Spleen (tissue), 11 donors: ENCODE measurements around the gene SYNE2. TPM values are rescaled to one million over a fixed set of nuclear protein-coding genes. Genes with fewer than 3 reads are reported as not detected.

Experiments
- DNase-seq: peaks from one replicate; pipeline ENCODE4 v3.0.0-alpha.2; 2020
- H3K27ac ChIP-seq, 8 donors: fragments of 200-600 bp; sonication (generic) in 7 of 8; 1 replicate in 4 of 8; 2 replicates in 4 of 8; pipeline versions ENCODE4 v1.5.0 to v1.8.0; 2016 to 2021; ENCODE audit warnings: inconsistent platforms in 4 of 8, mild to moderate bottlenecking in 4 of 8, moderate library complexity in 1 of 8
- H3K27me3 ChIP-seq, 7 donors: fragments of 200-600 bp; sonication (generic) in 6 of 7; replicated peaks in 1 of 7; 1 replicate in 4 of 7; 2 replicates in 3 of 7; pipeline versions ENCODE4 v1.5.0 to v1.8.0; 2016 to 2021; ENCODE audit warnings: inconsistent platforms in 3 of 7, mild to moderate bottlenecking in 1 of 7
- H3K36me3 ChIP-seq, 6 donors: fragments of 200-600 bp; sonication (generic) in 5 of 6; 1 replicate in 4 of 6; 2 replicates in 2 of 6; pipeline versions ENCODE4 v1.5.0 to v1.8.0; 2016 to 2021; ENCODE audit warnings: inconsistent platforms in 2 of 6
- H3K4me1 ChIP-seq, 6 donors: fragments of 200-600 bp; sonication (generic) in 5 of 6; 1 replicate in 3 of 6; 2 replicates in 3 of 6; pipeline versions ENCODE4 v1.5.0 to v1.8.0; 2016 to 2021; ENCODE audit warnings: inconsistent platforms in 3 of 6
- H3K4me3 ChIP-seq, 8 donors: fragments of 200-600 bp; sonication (generic) in 7 of 8; 1 replicate in 4 of 8; 2 replicates in 4 of 8; pipeline versions ENCODE4 v1.5.0 to v1.8.0; 2016 to 2021; ENCODE audit warnings: inconsistent platforms in 4 of 8, mild to moderate bottlenecking in 4 of 8, moderate library complexity in 2 of 8
- H3K9me3 ChIP-seq, 8 donors: fragments of 200-600 bp; sonication (generic) in 7 of 8; 1 replicate in 4 of 8; 2 replicates in 4 of 8; pipeline versions ENCODE4 v1.5.0 to v1.8.0; 2016 to 2021; ENCODE audit warnings: inconsistent platforms in 4 of 8
- CTCF ChIP-seq, 11 experiments: fragments of 200-600 bp in 7 of 11; fragments of 450-650 bp in 4 of 11; sonication (generic) in 4 of 11; IDR thresholded peaks in 8 of 11; conservative IDR thresholded peaks in 3 of 11; 1 replicate in 7 of 11; 2 replicates in 4 of 11; pipeline versions ENCODE4 v1.4.0 to v1.8.0; 2016 to 2021; ENCODE audit warnings: antibody characterized with exemption in 11 of 11, inconsistent platforms in 4 of 11, mild to moderate bottlenecking in 1 of 11
- POLR2A ChIP-seq, 3 donors: fragments of 450-650 bp; IDR thresholded peaks; one replicate each; pipeline ENCODE4 v1.5.1; 2017; ENCODE audit warnings: antibody characterized with exemption in 3 of 3, mild to moderate bottlenecking in 1 of 3
- POLR2AphosphoS5 ChIP-seq, 3 donors: sonication (generic); formaldehyde crosslinking; IDR thresholded peaks; one replicate each; pipeline ENCODE4 v1.5.1; 2017; ENCODE audit warnings: antibody characterized with exemption in 3 of 3
- WGBS, 5 donors: extraction: QIAGEN DNeasy Blood & Tissue Kit in 3 of 5; methylation state at CpG; one replicate each; pipeline versions ENCODE4 v1.1.5 to v1.1.7; 2013 to 2018; 5-methylcytosine and 5-hydroxymethylcytosine counted together
- intact Hi-C: fragments of 100-400 bp; cut with DNase I; formaldehyde crosslinking; loops from one replicate; pipeline ENCODE4 v1.15.0; 2023; ENCODE audit warnings: low total_unique reads
- polyA plus RNA-seq, 3 donors: library from polyadenylated mRNA; stranded (reverse); fragments of 200-250 nt; gene quantifications; one replicate each; pipeline ENCODE4 v1.2.1, GENCODE V29; 2013
- total RNA-seq, 7 donors: library from RNA; depleted of rRNA in 3 of 7; stranded (reverse); fragments of >200 nt in 3 of 7; fragmentation: NEBNext Ultra II Directional in 4 of 7; extraction: Animal tissue kit (Norgen Biotek cat#: 25700) in 4 of 7; gene quantifications; one replicate each; pipeline versions ENCODE4 v1.1.0 to v1.2.1, GENCODE V29; 2016 to 2021
- donor health status: healthy with polysubstance abuse.
- donor health status: DM: no; HTN: no; CAD: no; lungs with moderate emphysema.
- donor health status: DM: no; HTN: no; CAD: no.
- donor health status: Bipolar disorder and iron deficiency.
- donor health status: healthy.
- donor health status: DM: no; HTN: no; CAD: no.
- donor health status: DM: yes; HTN: yes; CAD: no.

Gene SYNE2
- total and polyA plus RNA-seq, 10 donors: 16.0 to 173 (median 147) TPM

DNA sequence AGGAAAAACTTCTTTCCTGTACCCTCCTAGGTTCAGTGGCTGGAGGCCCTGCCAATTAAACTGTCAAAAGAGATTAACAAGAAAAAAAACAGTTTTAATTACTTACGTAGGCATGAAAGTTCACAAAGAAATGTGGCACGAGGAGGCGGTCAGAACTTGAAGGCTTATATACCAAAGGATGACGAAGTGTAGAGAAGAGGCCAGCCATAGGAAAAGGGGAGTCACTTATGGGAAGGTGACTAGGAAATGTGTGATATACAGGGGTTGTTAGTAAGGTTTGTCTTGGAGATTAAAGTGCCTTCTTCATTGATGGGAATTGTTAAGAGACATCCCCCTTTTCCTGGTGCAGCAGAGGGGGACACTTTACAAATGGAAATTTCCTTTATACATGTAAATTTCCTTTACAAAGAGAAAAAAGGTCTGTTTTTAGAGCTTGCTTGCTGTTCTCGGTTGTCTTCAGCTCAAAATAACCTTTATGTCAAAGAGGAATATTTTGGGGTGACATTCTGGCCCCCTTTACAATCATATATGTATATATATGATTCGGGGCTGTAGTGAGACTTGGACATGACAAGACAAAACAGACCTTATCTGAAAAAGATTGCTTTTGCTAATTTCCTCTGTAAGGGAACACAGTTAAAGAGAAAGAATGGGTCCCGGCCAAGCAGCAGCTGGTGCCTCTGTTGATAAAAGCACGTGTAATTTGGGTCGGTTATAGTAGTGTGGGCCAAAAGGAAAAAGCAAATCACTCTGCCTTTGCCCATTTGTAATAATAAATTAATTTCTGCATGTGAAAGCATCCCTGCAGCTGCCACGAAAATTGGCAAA lies 38.6 kb downstream of the SYNE2 start:
- no peak for DNase-seq
- intact Hi-C loops: no loop called here
- 53 to 70% (median 62%) methylated on average over 10 of the region's 10 CpGs for WGBS, 5 donors
- Histone ChIP-seq H3K27me3 (peaks cover 0 to 3% (median 0%) of the 10 kb centered on the region in 7 donors), H3K36me3 (no peaks in the 10 kb centered on the region), H3K4me3 (no peak overlapping the region), H3K4me1 (peaks cover 7 to 66% (median 39%) of the 10 kb centered on the region in 6 donors), H3K9me3 (no peaks in the 10 kb centered on the region), H3K27ac (peak overlapping the region; percentile 7 to 78 (median 57))
- TF ChIP-seq POLR2AphosphoS5 (IDR thresholded peaks at IDR 0.05) (no peak), CTCF (IDR thresholded peaks at IDR 0.05 in 8 of 11, conservative IDR thresholded peaks at IDR 0.05 in 3 of 11) (no peak), POLR2A (IDR thresholded peaks at IDR 0.05) (no peak)

DNA sequence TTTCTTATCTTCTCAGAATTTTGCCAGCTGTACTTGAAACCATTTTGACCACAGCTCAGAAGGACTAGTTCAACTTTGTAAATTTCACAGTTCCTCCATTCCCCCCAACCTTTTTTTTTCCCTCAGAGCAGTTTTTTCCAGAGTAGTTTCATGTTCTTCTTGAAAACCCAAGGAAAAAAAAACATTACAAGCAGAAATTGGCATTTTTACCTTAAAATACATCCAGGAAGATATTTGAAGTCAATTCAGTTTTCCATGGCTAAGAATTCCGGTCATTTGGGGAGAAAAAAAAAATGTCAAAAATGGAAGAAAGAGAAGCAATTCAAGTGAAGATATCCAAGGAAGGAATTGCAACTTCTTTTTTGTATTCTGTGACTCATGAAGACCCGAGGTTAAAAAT lies 39.5 kb downstream of the SYNE2 start:
- intact Hi-C loops: no loop called here
- Histone ChIP-seq H3K27ac (peak overlapping the region in 6 of 8 donors; percentile 3 to 78 (median 60)), H3K9me3 (no peaks in the 10 kb centered on the region), H3K4me3 (no peak overlapping the region), H3K36me3 (no peaks in the 10 kb centered on the region), H3K27me3 (peaks cover 0 to 3% (median 0%) of the 10 kb centered on the region in 7 donors), H3K4me1 (peaks cover 12 to 75% (median 43%) of the 10 kb centered on the region in 6 donors)
- WGBS, 5 donors: 52 to 72% (median 61%) methylated on average over 2 of the region's 2 CpGs
- DNase-seq: no peak
- TF ChIP-seq POLR2A (IDR thresholded peaks at IDR 0.05): no peak
- no peak for TF ChIP-seq POLR2AphosphoS5 (IDR thresholded peaks at IDR 0.05)
- TF ChIP-seq CTCF (IDR thresholded peaks at IDR 0.05 in 8 of 11, conservative IDR thresholded peaks at IDR 0.05 in 3 of 11): no peak

DNA sequence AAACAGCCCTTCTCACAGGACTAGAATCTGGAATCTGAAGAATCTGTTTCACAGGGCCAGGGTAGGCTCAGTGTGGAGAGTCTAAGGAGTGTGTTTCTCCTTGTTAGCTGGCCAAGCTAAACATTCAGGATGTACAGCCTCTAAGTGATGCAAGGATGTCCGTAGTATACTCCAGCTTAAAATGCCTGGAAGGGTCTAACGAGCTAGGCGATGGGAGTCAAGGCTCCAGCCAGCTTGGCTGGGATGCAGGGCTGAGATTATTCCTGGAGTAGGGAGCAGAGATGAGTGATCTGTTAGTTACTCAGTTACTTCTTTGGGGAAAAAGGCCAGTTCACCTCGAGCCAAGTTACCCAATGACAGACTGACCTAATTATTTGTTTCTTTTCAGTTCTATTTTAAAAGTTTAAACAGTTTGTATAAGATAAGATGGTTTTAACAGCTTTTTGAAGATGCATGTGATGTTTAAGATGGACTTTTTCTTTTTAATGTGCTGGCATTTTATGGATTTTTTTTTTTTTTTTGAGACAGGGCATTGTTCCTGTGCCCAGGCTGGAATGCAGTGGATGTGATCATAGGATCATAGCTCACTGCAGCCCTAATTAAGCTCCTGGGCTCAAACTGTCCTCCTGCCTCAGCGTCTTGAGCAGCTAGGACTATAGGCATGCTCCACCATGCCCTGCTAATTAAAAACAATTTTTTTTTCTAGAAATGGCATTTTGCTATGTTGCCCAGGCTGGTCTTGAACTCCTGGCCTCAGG lies 41.1 kb downstream of the SYNE2 start:
- Histone ChIP-seq H3K4me3 (no peak overlapping the region), H3K9me3 (no peaks in the 10 kb centered on the region), H3K4me1 (peaks cover 20 to 92% (median 51%) of the 10 kb centered on the region in 6 donors), H3K36me3 (no peaks in the 10 kb centered on the region), H3K27me3 (peaks cover 0 to 3% (median 0%) of the 10 kb centered on the region in 7 donors), H3K27ac (peak overlapping the region in 7 of 8 donors; percentile 9 to 81 (median 43))
- no peak for DNase-seq
- WGBS, 5 donors: 59 to 79% (median 74%) methylated on average over 5 of the region's 5 CpGs
- intact Hi-C loops: no loop called here
- no peak for TF ChIP-seq POLR2AphosphoS5 (IDR thresholded peaks at IDR 0.05)
- TF ChIP-seq CTCF (IDR thresholded peaks at IDR 0.05 in 8 of 11, conservative IDR thresholded peaks at IDR 0.05 in 3 of 11): no peak
- no peak for TF ChIP-seq POLR2A (IDR thresholded peaks at IDR 0.05)

DNA sequence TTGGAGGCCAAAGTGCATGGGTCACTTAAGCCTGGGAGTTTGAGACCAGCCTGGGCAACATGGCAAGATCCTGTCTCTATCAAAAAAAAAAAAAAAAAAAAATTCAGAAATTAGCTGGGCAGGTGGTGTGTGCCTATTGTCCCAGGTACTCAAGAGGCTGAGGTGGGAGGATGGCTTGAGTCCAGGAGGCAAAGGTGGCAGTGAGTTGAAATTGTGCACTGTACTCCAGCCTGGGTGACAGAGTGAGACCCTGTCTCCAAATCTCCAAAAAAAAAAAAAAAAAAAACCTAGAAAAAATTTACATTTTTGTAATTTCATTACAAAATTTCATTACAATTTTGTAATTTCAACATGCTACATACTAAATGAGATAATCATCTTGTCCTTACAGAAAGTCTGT lies 42.7 kb downstream of the SYNE2 start:
- no peak for TF ChIP-seq POLR2A (IDR thresholded peaks at IDR 0.05)
- peaks cover 0 to 3% (median 0%) of the 10 kb centered on the region in 7 donors for H3K27me3 ChIP-seq
- H3K4me3 ChIP-seq: no peak overlapping the region
- no peaks in the 10 kb centered on the region for H3K36me3 ChIP-seq
- no peak for DNase-seq
- peak overlapping the region in 7 of 8 donors; percentile 63 to 88 (median 79) for H3K27ac ChIP-seq
- no peaks in the 10 kb centered on the region for H3K9me3 ChIP-seq
- peaks cover 29 to 96% (median 60%) of the 10 kb centered on the region in 6 donors for H3K4me1 ChIP-seq
- intact Hi-C loops: no loop called here
